PC-3 (cell line): ENCODE measurements around the gene PTTG2.

Source experiments
- CTCF ChIP-seq: fragments of 300-600 bp; sonication (generic); conservative IDR thresholded peaks from 2 replicates; pipeline ENCODE4 v1.5.1; 2017; ENCODE audit warnings: antibody characterized with exemption, low read depth, mild to moderate bottlenecking, low read length
- EZH2 ChIP-seq: fragments of 300-600 bp; sonication (generic); IDR thresholded peaks from one replicate; pipeline ENCODE4 v1.6.1; 2017; ENCODE audit warnings: antibody characterized with exemption, mild to moderate bottlenecking, low read length; ENCODE audit not compliant: unreplicated experiment

DNA sequence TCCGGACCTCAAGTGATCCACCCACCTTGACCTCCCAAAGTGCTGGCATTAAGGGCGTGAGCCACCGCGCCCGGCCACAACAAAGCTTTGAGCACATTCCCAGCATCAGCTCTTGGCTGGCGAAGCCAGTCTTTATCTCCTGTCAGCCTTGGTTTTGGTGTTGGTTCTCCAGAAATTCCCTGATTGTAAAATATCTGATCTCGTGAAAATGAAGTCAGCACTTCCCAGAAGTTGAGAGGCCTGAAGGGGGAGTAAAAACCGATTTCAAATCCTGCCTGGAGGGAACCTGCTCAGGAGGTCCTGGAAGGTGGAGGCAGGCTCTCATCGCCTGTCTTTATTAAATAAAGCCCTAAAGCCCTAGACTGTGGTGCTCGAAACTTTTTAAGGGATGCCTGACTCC is 33.6 kb downstream of the PTTG2 start:
- TF ChIP-seq CTCF = no peak
- TF ChIP-seq EZH2 = no peak
